Activated CD4-positive, alpha-beta T cell treated with anti-CD3 and anti-CD28 coated beads, Interleukin-2, amount 10 ng/mL, durations not matched to agents 24 days and 14 days (primary cell): ENCODE data around the gene DNAJB11. TPM values are rescaled to one million over a fixed set of nuclear protein-coding genes. Genes with fewer than 3 reads are reported as not detected.
A peak's percentile ranks its signal among the peaks of the same experiment; 100 is the strongest.
"Not testable (repeated sequence)": the region's sequence is repeated elsewhere in the genome, so short reads cannot be mapped to it uniquely, and the experiment has no call there.

Experiments used
- DNase-seq: peaks from one replicate; pipeline ENCODE4 v3.0.0; 2022
- H3K27ac Mint-ChIP-seq: one replicate; pipeline ENCODE4 v1.8.0; 2022; ENCODE audit warnings: mild to moderate bottlenecking, mixed read lengths
- H3K27me3 Mint-ChIP-seq: one replicate; pipeline ENCODE4 v1.8.0; 2022; ENCODE audit warnings: mixed read lengths
- H3K36me3 Mint-ChIP-seq: one replicate; pipeline ENCODE4 v1.8.0; 2022; ENCODE audit warnings: low read depth, mild to moderate bottlenecking, mixed read lengths
- H3K4me1 Mint-ChIP-seq: one replicate; pipeline ENCODE4 v1.8.0; 2021; ENCODE audit warnings: mixed read lengths
- H3K4me3 Mint-ChIP-seq: one replicate; pipeline ENCODE4 v1.8.0; 2022; ENCODE audit warnings: mild to moderate bottlenecking, moderate library complexity, mixed read lengths
- H3K9me3 Mint-ChIP-seq: one replicate; pipeline ENCODE4 v1.8.0; 2021; ENCODE audit warnings: mixed read lengths
- intact Hi-C: fragments of 100-400 bp; cut with micrococcal nuclease; formaldehyde crosslinking; loops from one replicate; pipeline ENCODE4 v1.15.1; 2023
- total RNA-seq: library from RNA; stranded (reverse); gene quantifications from 2 replicates; pipeline ENCODE4 v1.2.3, GENCODE V29; 2022

The DNAJB11 gene
- total RNA-seq, 1 donor from 2014 or later, result 74.0 TPM

- Mint-ChIP-seq H3K4me1 (peaks cover 53% of the 10 kb centered on the region), H3K27ac (peak overlapping the region; percentile 85), H3K36me3 (peaks cover 10% of the 10 kb centered on the region), H3K4me3 (peak overlapping the region; percentile 20), H3K27me3 (no peaks in the 10 kb centered on the region), H3K9me3 (no peaks in the 10 kb centered on the region)
- no peak for DNase-seq
- intact Hi-C loops, result loop anchor here (5.0 kb wide), 3 partner anchors 60 to 80 kb away; no protein-coding TSS in a partner anchor
Observed at GRCh38 chr3:186536883-186537844, 33.4 kb upstream of the DNAJB11 start.

DNA sequence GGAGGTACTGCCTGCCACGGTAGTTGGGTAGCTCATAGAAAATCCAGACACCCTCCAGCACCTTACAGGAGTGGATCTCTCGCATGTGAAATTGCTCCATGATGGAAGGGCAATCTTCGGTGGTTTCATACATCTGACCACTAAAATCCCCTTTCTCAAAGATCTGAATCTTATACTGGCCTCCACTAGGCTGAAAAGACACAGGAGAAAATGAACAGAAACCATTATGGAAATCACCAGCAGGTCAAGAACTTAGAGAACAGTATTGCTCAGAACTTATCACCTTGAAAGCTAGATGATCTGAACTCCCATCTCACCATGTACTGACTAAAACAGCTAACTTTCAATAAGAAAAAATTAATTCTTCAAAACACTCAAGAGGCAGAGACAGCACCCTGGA, 31.7 kb upstream of the DNAJB11 start:
- no peaks in the 10 kb centered on the region for H3K27me3 Mint-ChIP-seq
- peak overlapping the region; percentile 45 for H3K27ac Mint-ChIP-seq
- H3K4me3 Mint-ChIP-seq, result no peak overlapping the region
- DNase-seq, result no peak
- H3K4me1 Mint-ChIP-seq, result peaks cover 44% of the 10 kb centered on the region
- H3K36me3 Mint-ChIP-seq, result peaks cover 15% of the 10 kb centered on the region
- intact Hi-C loops, result loop anchor here (2.0 to 5.0 kb wide), 4 partner anchors 61 to 176 kb away; partner anchors contain the start of gene DGKG
- no peaks in the 10 kb centered on the region for H3K9me3 Mint-ChIP-seq

DNA sequence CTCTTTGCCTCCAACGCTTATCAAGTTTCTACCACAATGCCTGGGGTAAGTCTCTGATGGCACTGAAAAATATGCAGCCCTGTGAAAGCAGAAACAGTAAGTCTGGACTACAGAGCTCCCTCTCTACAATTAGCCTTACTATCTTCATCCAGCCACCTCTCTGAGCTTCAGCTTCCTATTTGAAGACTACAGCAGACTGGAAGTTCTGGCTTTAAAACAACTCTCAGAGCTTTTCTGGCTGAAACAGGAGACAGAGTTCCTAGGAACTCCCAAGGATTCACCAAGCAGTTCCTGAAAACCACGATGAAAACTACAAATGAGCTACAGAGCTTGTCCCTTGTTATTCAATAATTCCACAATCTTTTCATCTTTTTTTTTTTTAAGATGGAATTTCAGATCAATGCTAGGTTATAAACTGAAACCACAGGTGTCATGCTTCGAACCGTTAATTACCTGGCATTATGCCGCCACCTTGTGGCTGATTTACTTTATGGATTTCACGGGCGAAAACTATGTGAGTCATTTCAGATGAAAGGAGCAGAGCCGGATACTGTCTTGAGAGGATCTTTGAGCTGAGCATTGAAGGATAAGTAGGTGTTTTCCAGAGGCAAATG, 30.2 kb upstream of the DNAJB11 start:
- Mint-ChIP-seq H3K4me1 (peaks cover 31% of the 10 kb centered on the region), H3K4me3 (peak overlapping the region; percentile 28), H3K9me3 (no peaks in the 10 kb centered on the region), H3K27ac (peak overlapping the region; percentile 21), H3K36me3 (peaks cover 17% of the 10 kb centered on the region), H3K27me3 (no peaks in the 10 kb centered on the region)
- intact Hi-C loops, result loop anchor here (1.0 kb wide), 3 partner anchors 281 to 563 kb away; no protein-coding TSS in a partner anchor
- peak; percentile 95 for DNase-seq

DNA sequence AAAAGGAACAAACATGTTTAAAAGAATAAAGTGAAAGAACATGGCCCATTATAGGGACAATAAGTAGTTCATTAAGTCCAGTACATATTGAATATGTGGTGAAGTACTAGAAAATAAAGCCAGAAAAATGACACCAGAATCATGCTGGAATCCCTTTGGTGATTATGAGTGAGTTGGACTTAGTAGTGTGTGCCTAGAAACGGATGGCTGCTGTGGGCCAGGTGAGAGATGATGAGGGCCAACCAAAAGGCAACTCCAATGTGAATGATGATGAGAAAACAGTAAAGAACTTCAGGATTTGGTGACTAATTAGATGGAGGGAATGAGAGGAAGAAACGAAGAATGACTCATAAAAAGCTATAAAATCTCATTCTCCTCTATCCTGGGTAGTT, 29.7 kb upstream of the DNAJB11 start:
- intact Hi-C loops, result loop anchor here (1.0 kb wide), 3 partner anchors 282 to 564 kb away; no protein-coding TSS in a partner anchor
- Mint-ChIP-seq H3K4me1 (peaks cover 27% of the 10 kb centered on the region), H3K27ac (peak overlapping the region; percentile 21), H3K9me3 (no peaks in the 10 kb centered on the region), H3K36me3 (peaks cover 14% of the 10 kb centered on the region), H3K27me3 (no peaks in the 10 kb centered on the region), H3K4me3 (no peak overlapping the region)
- DNase-seq, result no peak

GRCh38 chr3:186544281-186544680, 26.2 kb upstream of the DNAJB11 start, which contains the start of gene CRYGS:
CRYGS (minus strand) TSS chr3:186544380; CDS start chr3:186544326, 54 bp downstream.
- Mint-ChIP-seq H3K27me3 (no peaks in the 10 kb centered on the region), H3K4me3 (no peak within 1 kb of the TSS), H3K4me1 (peaks cover 13% of the 10 kb centered on the region), H3K36me3 (peaks cover 18% of the 10 kb centered on the region), H3K9me3 (no peaks in the 10 kb centered on the region), H3K27ac (no peak within 1 kb of the TSS)
- DNase-seq, result no peak
- intact Hi-C loops, result no loop called here

- H3K36me3 Mint-ChIP-seq, result peaks cover 20% of the 10 kb centered on the region
- H3K27ac Mint-ChIP-seq, result no peak overlapping the region
- DNase-seq, result no peak
- no peaks in the 10 kb centered on the region for H3K27me3 Mint-ChIP-seq
- intact Hi-C loops, result no loop called here
- no peak overlapping the region for H3K4me3 Mint-ChIP-seq
- H3K4me1 Mint-ChIP-seq, result no peaks in the 10 kb centered on the region
- no peaks in the 10 kb centered on the region for H3K9me3 Mint-ChIP-seq
Observed at GRCh38 chr3:186549497-186549896, 21.0 kb upstream of the DNAJB11 start.

GRCh38 chr3:186551387-186551786, 19.1 kb upstream of the DNAJB11 start:
- Mint-ChIP-seq H3K27ac (no peak overlapping the region), H3K27me3 (no peaks in the 10 kb centered on the region), H3K4me1 (no peaks in the 10 kb centered on the region), H3K9me3 (no peaks in the 10 kb centered on the region), H3K4me3 (no peak overlapping the region), H3K36me3 (peaks cover 24% of the 10 kb centered on the region)
- intact Hi-C loops, result no loop called here
- DNase-seq, result no peak

DNA sequence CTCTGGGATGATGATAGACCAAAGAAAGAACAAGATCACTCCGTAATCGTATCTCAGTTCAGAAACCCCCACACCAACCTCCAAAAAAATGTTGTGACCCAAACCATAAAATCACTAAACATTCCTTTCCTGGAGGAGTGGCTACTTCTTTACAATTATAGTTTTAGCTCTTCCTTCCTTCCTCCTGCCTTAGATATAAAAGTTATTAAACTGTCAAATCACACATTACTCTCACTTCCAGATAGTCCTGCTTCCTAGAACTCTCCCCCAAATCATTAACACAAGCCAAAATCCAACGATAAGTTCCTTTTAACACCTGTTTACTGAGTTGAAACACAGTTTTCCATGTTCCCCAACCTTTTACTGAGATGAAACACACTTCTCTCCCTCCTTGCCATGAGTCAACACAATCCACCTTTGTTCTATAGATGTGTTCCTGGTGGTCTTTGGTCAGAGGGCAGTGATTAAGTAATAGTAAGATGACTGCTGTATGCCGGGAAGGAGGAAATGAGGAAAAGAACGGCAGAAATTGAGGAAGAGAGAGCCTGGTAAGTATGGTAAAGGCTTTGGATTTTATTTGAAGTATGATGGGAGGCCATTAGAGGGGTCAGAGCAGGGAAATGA, 18.0 kb upstream of the DNAJB11 start:
- H3K4me1 Mint-ChIP-seq, result no peaks in the 10 kb centered on the region
- intact Hi-C loops, result no loop called here
- no peak overlapping the region for H3K27ac Mint-ChIP-seq
- peaks cover 32% of the 10 kb centered on the region for H3K36me3 Mint-ChIP-seq
- H3K27me3 Mint-ChIP-seq, result no peaks in the 10 kb centered on the region
- DNase-seq, result no peak
- H3K9me3 Mint-ChIP-seq, result no peaks in the 10 kb centered on the region
- no peak overlapping the region for H3K4me3 Mint-ChIP-seq

DNA sequence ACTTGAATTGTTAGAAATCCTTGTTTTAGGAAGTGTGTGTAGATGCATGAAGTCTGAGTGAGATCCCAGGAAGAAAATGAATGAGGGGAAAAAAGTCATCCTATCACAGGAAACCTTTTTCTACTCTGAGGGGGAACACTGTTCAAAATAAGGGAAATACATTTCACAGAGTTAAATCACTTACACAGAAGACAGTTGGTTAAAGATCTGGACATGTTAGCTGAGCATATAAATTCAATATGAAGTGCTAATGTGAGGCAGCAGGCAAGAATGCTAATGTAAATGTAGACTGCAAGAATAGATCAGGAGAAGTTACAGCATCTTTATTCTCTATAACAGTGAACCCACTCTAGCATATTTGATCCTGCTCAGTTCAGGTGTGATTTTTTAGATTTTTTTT, 5.9 kb upstream of the DNAJB11 start:
- intact Hi-C loops, result no loop called here
- no peak overlapping the region for H3K27ac Mint-ChIP-seq
- H3K4me1 Mint-ChIP-seq, result peaks cover 36% of the 10 kb centered on the region
- H3K9me3 Mint-ChIP-seq, result no peaks in the 10 kb centered on the region
- H3K27me3 Mint-ChIP-seq, result no peaks in the 10 kb centered on the region
- H3K36me3 Mint-ChIP-seq, result peaks cover 33% of the 10 kb centered on the region
- DNase-seq, result no peak
- no peak overlapping the region for H3K4me3 Mint-ChIP-seq

GRCh38 chr3:186566772-186567071, 3.8 kb upstream of the DNAJB11 start:
- DNase-seq, result no peak
- H3K4me1 Mint-ChIP-seq, result peaks cover 44% of the 10 kb centered on the region
- peak overlapping the region; percentile 89 for H3K27ac Mint-ChIP-seq
- H3K4me3 Mint-ChIP-seq, result peak overlapping the region; percentile 97
- H3K27me3 Mint-ChIP-seq, result no peaks in the 10 kb centered on the region
- peaks cover 31% of the 10 kb centered on the region for H3K36me3 Mint-ChIP-seq
- intact Hi-C loops, result loop anchor here (2.0 to 5.0 kb wide), 2 partner anchors 32 to 366 kb away; partner anchors contain the start of gene ST6GAL1
- H3K9me3 Mint-ChIP-seq, result no peaks in the 10 kb centered on the region

- DNase-seq, result peak; percentile 99
- Mint-ChIP-seq H3K36me3 (peaks cover 31% of the 10 kb centered on the region), H3K27ac (peak within 1 kb of the TSS; percentile 89), H3K4me1 (peaks cover 48% of the 10 kb centered on the region), H3K4me3 (peak within 1 kb of the TSS; percentile 97), H3K9me3 (no peaks in the 10 kb centered on the region), H3K27me3 (no peaks in the 10 kb centered on the region)
- intact Hi-C loops, result loop anchor here (2.0 to 5.0 kb wide), 2 partner anchors 32 to 365 kb away; partner anchors contain the start of gene ST6GAL1
Observed at GRCh38 chr3:186567072-186567921, 3.2 kb upstream of the DNAJB11 start, which contains the start of gene TBCCD1. TBCCD1 (minus strand) TSS chr3:186567339; CDS start chr3:186564329, 3,010 bp downstream.

- not testable (repeated sequence) for H3K9me3 Mint-ChIP-seq
- intact Hi-C loops, result loop anchor here (5.0 kb wide), 1 partner anchor 363 kb away; the partner anchor contains the start of gene ST6GAL1
Observed at GRCh38 chr3:186569361-186569760, 1.2 kb upstream of the DNAJB11 start.

GRCh38 chr3:186569779-186570095, 783 bp upstream of the DNAJB11 start:
- H3K9me3 Mint-ChIP-seq, result no peaks in the 10 kb centered on the region
- no peaks in the 10 kb centered on the region for H3K27me3 Mint-ChIP-seq
- peak overlapping the region; percentile 90 for H3K4me3 Mint-ChIP-seq
- intact Hi-C loops, result loop anchor here (1.0 to 5.0 kb wide), 7 partner anchors 47 to 631 kb away; partner anchors contain the start of genes EIF4A2, ETV5, RFC4 and ST6GAL1
- H3K36me3 Mint-ChIP-seq, result peaks cover 35% of the 10 kb centered on the region
- peaks cover 45% of the 10 kb centered on the region for H3K4me1 Mint-ChIP-seq
- peak overlapping the region; percentile 99 for H3K27ac Mint-ChIP-seq
- no peak for DNase-seq

More at GRCh38 chr3:186569361-186569760, 1.2 kb upstream of the DNAJB11 start:
- peaks cover 35% of the 10 kb centered on the region for H3K36me3 Mint-ChIP-seq
- H3K27ac Mint-ChIP-seq, result peak overlapping the region; percentile 99
- H3K4me3 Mint-ChIP-seq, result peak overlapping the region; percentile 90
- DNase-seq, result peak; percentile 55
- H3K4me1 Mint-ChIP-seq, result peaks cover 45% of the 10 kb centered on the region
- H3K27me3 Mint-ChIP-seq, result not testable (repeated sequence)
